WTC11 (cell line): Measurements from ENCODE around the gene BCAS1.

Experiments
- CREB1 ChIP-seq: sonication (generic); formaldehyde crosslinking; IDR thresholded peaks from 2 replicates; pipeline ENCODE4 v1.8.0; 2023; ENCODE audit warnings: mild to moderate bottlenecking, missing genetic modification reagents
- CREM ChIP-seq: sonication (generic); formaldehyde crosslinking; IDR thresholded peaks from 2 replicates; pipeline ENCODE4 v1.8.1; 2022; ENCODE audit warnings: mild to moderate bottlenecking, missing genetic modification reagents, moderate library complexity
- CTCF ChIP-seq: fragments of 200-600 bp; IDR thresholded peaks from 2 replicates; pipeline ENCODE4 v1.8.0; 2022; ENCODE audit warnings: antibody characterized with exemption
- FOXJ3 ChIP-seq: sonication (generic); formaldehyde crosslinking; IDR thresholded peaks from 2 replicates; pipeline ENCODE4 v1.9.0; 2021; ENCODE audit warnings: missing genetic modification reagents, mild to moderate bottlenecking, borderline replicate concordance
- IRF2 ChIP-seq: sonication (generic); formaldehyde crosslinking; IDR thresholded peaks from 2 replicates; pipeline ENCODE4 v1.8.0; 2022; ENCODE audit warnings: low read depth, missing genetic modification reagents, borderline replicate concordance
- MAX ChIP-seq: sonication (generic); formaldehyde crosslinking; IDR thresholded peaks from 2 replicates; pipeline ENCODE4 v1.8.0; 2022; ENCODE audit warnings: mild to moderate bottlenecking, missing genetic modification reagents
- PREB ChIP-seq: sonication (generic); formaldehyde crosslinking; IDR thresholded peaks from 2 replicates; pipeline ENCODE4 v1.8.1; 2022; ENCODE audit warnings: mild to moderate bottlenecking, missing genetic modification reagents, moderate library complexity, borderline replicate concordance
- RORB ChIP-seq: fragments of 250-450 bp; sonication (Bioruptor Pico); IDR thresholded peaks from 2 replicates; pipeline ENCODE4 v1.9.0; 2021; ENCODE audit warnings: mild to moderate bottlenecking
- USF1 ChIP-seq: sonication (generic); formaldehyde crosslinking; IDR thresholded peaks from 2 replicates; pipeline ENCODE4 v1.8.0; 2022; ENCODE audit warnings: mild to moderate bottlenecking, missing genetic modification reagents
- ZNF121 ChIP-seq: sonication (generic); formaldehyde crosslinking; IDR thresholded peaks from 2 replicates; pipeline ENCODE4 v1.8.0; 2023; ENCODE audit warnings: missing genetic modification reagents
- ZNF138 ChIP-seq: sonication (generic); formaldehyde crosslinking; conservative IDR thresholded peaks from 2 replicates; pipeline ENCODE4 v1.8.1; 2022; ENCODE audit warnings: mild to moderate bottlenecking, moderate library complexity, missing genetic modification reagents
- ZNF281 ChIP-seq: sonication (generic); formaldehyde crosslinking; IDR thresholded peaks from 2 replicates; pipeline ENCODE4 v1.8.0; 2023; ENCODE audit warnings: mild to moderate bottlenecking, missing genetic modification reagents
- ZNF423 ChIP-seq: fragments of 250-450 bp; sonication (Bioruptor Pico); IDR thresholded peaks from 2 replicates; pipeline ENCODE4 v2.1.2; 2022; ENCODE audit warnings: mild to moderate bottlenecking, moderate library complexity
- ZNF425 ChIP-seq: fragments of 250-450 bp; sonication (Bioruptor Pico); conservative IDR thresholded peaks from 2 replicates; pipeline ENCODE4 v1.9.0; 2021; ENCODE audit warnings: mild to moderate bottlenecking

- TF ChIP-seq CTCF: no peak
- no peak for TF ChIP-seq CREB1 (CRISPR knock-in tag)
- TF ChIP-seq USF1 (CRISPR knock-in tag): no peak
- TF ChIP-seq MAX: no peak
- TF ChIP-seq PREB (CRISPR knock-in tag): no peak
- TF ChIP-seq CREM (CRISPR knock-in tag): no peak
- TF ChIP-seq ZNF423 (CRISPR knock-in tag): no peak
- TF ChIP-seq ZNF138 (CRISPR knock-in tag): no peak
- TF ChIP-seq ZNF121 (CRISPR knock-in tag): no peak
- TF ChIP-seq IRF2 (CRISPR knock-in tag): no peak
- TF ChIP-seq RORB (CRISPR knock-in tag): no peak
- no peak for TF ChIP-seq ZNF281 (CRISPR knock-in tag)
- no peak for TF ChIP-seq ZNF425 (CRISPR knock-in tag)
- no peak for TF ChIP-seq FOXJ3 (CRISPR knock-in tag)
Observed at GRCh38 chr20:54084727-54085388, 14.5 kb upstream of the BCAS1 start.
